22Rv1 (cell line): ENCODE measurements around the gene SEL1L.

Experiments
- H3K27ac ChIP-seq: fragments of 450-650 bp; 2 replicates; pipeline ENCODE4 v1.5.1; 2017
- ZFX ChIP-seq: fragments of 450-650 bp; IDR thresholded peaks from 2 replicates; pipeline ENCODE4 v1.6.1; 2017; ENCODE audit warnings: antibody characterized with exemption, borderline replicate concordance
- TF ChIP-seq, protein P1 (sequence below): fragments of 450-650 bp; IDR thresholded peaks from 2 replicates; pipeline ENCODE4 v1.5.1; 2017; ENCODE audit warnings: mild to moderate bottlenecking

The SEL1L gene

DNA sequence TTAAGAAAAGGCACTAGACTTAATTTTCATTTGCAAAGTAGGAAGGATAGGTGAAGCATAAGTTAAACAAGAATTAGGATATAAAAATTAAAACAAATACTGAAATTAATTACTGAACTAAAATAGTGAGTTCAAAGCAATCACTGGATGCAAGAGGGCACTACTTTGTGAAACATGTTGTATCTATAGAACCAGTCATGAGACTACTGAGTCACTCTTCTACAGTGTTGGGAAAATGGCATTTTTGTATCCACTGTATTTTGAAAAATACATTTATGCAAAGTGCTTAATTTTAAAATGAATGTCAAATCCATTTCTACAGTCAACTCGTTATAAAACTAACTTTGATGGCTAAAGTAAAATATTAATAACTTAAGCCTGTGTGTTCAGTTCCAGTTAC, 47.9 kb downstream of the SEL1L start:
- no peak overlapping the region for H3K27ac ChIP-seq
- no peak for TF ChIP-seq ZFX
- TF ChIP-seq, protein P1, sequence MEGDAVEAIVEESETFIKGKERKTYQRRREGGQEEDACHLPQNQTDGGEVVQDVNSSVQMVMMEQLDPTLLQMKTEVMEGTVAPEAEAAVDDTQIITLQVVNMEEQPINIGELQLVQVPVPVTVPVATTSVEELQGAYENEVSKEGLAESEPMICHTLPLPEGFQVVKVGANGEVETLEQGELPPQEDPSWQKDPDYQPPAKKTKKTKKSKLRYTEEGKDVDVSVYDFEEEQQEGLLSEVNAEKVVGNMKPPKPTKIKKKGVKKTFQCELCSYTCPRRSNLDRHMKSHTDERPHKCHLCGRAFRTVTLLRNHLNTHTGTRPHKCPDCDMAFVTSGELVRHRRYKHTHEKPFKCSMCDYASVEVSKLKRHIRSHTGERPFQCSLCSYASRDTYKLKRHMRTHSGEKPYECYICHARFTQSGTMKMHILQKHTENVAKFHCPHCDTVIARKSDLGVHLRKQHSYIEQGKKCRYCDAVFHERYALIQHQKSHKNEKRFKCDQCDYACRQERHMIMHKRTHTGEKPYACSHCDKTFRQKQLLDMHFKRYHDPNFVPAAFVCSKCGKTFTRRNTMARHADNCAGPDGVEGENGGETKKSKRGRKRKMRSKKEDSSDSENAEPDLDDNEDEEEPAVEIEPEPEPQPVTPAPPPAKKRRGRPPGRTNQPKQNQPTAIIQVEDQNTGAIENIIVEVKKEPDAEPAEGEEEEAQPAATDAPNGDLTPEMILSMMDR: no peak

DNA sequence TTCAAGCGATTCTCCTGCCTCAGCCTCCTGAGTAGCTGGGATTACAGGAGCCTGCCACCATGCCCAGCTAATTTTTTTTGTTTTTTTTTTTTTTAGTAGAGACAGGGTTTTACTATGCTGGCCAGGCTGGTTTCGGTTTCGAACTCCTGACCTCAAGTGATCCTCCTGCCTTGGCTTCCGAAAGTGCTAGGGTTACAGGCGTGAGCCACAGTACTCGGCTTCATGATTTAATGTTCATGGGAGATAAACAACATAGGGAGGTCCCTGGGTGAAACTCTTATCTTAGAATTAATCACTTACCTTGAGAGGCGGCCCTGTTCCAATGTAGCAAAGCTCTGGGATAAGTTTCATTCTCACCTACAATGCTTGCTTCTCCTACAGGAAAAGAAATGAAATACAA, 48.3 kb downstream of the SEL1L start:
- H3K27ac ChIP-seq: no peak overlapping the region
- no peak for TF ChIP-seq ZFX
- TF ChIP-seq, protein P1: no peak

DNA sequence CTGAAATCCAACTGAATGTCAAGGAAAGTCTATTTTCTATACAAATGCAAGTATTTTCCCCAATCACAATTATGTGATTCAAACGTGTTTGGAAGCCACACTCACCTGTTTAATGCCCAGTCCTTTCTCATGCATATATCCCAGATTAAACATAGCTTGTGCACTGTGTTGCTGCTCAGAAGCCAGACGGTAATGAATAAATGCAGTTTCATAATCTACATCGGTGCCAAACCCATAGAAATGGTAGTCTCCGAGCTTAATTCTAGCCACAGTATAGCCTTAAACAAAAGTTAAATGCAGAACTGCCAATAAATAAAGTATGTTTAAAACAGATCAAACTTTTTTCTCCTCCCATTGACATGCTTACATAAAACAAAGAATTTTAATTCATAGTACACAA, 49.5 kb downstream of the SEL1L start:
- no peak for TF ChIP-seq ZFX
- TF ChIP-seq, protein P1: no peak
- H3K27ac ChIP-seq: no peak overlapping the region

DNA sequence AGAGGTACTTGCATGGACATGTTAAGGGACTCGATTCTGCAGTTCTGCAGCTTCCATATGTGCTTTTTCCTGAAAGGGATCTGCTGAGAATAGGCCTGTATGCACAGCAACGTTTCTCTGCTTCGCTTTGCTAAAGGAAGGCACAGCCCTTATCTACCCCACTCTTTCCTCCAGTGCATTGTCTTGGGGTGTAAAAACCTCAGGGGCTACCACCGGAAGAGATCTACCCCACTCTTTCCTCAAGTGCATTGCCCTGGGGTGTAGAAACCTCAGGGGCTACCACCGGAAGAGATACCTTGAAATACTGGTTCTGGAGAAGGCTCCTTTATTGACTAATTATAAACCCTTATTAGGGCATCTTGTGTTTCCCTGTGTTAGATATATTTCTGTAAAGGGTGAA, 52.9 kb downstream of the SEL1L start:
- TF ChIP-seq ZFX: no peak
- TF ChIP-seq, protein P1: no peak

DNA sequence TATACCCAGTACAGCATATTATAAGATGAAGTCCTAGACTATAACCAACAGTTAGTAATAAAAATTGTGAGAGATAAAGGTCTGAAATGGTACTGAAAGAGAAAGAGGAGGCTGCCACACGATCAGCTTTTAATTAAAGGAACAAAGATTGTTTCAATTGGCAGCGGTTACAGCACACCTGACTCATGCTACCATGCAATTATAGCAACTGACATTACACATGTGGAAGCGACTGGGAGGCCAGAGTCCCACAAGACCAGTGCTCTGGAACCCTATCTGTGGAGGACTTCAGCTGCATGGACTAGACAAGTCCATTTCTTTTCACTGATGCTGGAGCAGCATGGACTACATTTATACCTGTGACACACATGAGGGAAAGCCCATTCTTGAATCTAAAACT, 55.2 kb downstream of the SEL1L start:
- TF ChIP-seq ZFX: no peak
- TF ChIP-seq, protein P1: no peak
- H3K27ac ChIP-seq: no peak overlapping the region

More for the DNA sequence above, 52.9 kb downstream of the SEL1L start:
- no peak overlapping the region for H3K27ac ChIP-seq

DNA sequence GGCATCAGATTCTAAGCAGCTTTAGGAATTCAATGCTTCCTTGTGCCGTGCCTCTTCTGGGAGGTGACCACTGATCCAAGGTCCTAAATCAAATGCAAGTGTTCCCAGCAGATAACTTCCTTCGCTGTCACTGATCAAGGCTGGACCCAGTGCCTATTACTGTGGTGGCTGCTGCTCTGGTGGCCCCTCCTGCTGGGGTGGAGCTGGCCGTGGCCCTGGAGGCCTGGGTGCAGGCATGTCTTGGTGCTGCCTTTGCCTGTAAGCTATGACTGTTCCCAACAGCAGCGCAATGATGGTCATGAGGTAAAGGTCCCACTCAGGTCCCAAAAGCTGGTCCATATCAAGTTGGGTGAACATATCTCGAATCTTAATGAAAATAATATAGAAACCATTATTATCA, 56.8 kb downstream of the SEL1L start:
- no peak overlapping the region for H3K27ac ChIP-seq
- TF ChIP-seq, protein P1: no peak
- TF ChIP-seq ZFX: no peak

DNA sequence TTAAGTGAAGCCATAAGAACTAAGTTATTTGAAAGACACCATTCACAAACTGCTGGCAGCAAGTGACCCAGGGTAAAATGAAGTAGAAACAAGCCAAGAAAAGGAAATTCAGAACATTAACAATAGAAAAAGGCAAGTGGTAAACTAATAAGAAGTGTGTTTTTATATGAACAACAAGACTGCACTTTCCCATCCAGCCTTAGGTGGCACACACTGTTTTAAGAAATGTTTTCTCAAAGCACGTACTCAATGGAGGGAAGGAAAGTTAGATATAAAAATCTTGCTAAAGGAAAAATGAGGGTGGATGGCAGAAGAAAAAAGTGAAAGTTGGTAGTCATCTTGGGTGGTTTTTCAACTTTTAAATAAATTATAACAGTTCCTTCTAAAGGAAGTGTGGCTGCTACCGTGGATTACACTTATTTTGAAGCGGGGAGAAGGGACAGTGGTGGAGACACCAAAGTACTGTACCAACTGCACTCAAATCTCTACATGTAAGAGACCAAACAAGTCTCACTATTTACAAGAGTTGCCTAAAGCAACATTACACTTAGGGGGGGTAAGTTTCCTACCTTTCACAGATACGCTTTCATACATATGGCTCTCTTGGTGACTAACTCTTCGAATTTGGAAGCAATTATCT, 58.8 kb downstream of the SEL1L start:
- TF ChIP-seq ZFX: no peak
- TF ChIP-seq, protein P1: no peak

More for the DNA sequence above, 58.8 kb downstream of the SEL1L start:
- no peak overlapping the region for H3K27ac ChIP-seq
